Right ventricle myocardium superior (tissue), 1 donor: ENCODE data around the gene TANK. TPM values are rescaled to one million over a fixed set of nuclear protein-coding genes. Genes with fewer than 3 reads are reported as not detected.
"Not testable (repeated sequence)": the region's sequence is repeated elsewhere in the genome, so short reads cannot be mapped to it uniquely, and the experiment has no call there.

Experiments
- ATAC-seq: fragments of 200-7000 bp; cut with Tn5 transposase; one replicate; pipeline ENCODE4 v1.9.1; 2020; ENCODE audit warnings: mild to moderate bottlenecking; ENCODE audit not compliant: poor library complexity
- DNase-seq: peaks from one replicate; pipeline ENCODE4 v3.0.0-alpha.2; 2020
- intact Hi-C: fragments of 100-400 bp; cut with DNase I; formaldehyde crosslinking; loops from one replicate; pipeline ENCODE4 v1.11.2; 2022
- total RNA-seq: library from RNA; stranded (reverse); fragmentation: NEBNext Ultra II Directional; extraction: Animal tissue kit (Norgen Biotek cat#: 25700); gene quantifications from one replicate; pipeline ENCODE4 v1.2.1, GENCODE V29; 2021
- donor health status: DM: no; HTN: yes; CAD: no; lungs with severe emphysema.

The TANK gene
- total RNA-seq, 1 donor from 2014 or later = 25.7 TPM

DNA sequence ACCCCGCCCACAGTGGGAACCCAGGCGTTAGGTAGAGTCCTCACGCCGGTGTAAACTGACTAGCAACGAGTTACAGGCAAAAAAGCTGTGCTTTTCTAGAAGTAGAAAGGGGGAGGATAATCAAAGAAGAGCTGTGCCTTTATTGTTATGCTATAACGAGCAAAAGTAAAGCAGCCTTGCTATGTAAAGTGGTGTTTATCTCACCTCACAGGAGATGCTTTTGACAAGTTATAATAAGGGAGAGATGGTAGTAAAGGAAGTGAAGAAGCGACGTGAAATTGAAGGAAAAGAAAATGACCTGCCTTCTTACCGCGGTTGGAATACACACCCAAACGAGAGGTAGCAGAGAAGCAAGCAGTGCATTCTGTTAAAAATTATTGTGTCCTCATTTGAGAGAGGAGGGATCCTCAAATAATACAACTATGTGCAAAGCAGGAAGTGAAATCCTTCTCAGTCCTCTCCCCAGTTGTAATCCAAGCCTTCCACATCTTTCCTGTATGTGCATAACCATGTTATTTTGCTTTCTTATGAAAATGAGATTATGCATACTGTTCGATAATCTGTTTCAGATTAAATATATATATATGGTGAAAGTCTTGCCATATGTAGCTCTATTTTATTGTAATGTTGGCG lies 962 bp downstream of the TANK start:
- intact Hi-C loops = no loop called here
- no peak for DNase-seq
- ATAC-seq = no peak

DNA sequence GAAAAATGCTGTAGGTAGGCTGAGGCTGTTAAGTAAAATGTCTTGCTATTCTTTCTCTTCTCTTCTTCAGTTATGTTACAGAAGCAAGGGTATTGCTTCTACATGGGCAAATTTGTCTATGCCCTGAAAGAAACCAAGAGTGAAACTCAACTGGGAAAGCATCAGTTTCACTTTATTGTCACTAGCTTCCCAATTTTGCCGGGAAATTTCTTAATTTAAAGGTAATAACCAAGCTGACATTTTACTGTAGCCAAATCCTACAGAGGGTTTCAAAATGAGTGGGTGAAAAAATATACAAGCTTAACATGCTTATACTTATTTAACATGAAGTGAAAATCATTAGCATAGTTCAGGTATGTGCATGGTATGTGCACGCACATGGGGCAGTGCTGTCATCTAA lies 3.2 kb downstream of the TANK start:
- ATAC-seq = no peak
- no peak for DNase-seq
- intact Hi-C loops = no loop called here

DNA sequence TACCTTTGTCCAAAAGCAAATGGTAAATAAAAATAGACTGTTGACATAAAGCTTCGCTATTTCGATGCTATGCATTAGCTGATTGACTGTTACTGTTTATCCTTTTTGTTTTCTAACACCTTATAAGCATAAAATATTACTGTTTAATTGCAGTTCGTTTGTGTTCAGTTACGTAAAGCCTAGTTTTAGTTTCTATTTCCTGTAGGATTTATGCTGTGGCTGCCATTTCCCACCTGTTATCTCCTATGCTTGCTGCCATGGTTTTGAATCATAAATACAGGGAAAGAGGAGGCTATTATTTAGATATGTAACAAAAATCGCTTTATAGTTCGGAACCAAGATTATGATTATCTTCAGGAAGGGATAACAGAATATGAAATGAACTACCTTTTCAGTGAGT lies 3.9 kb downstream of the TANK start:
- ATAC-seq (no peak), DNase-seq (no peak)
- intact Hi-C loops = no loop called here

DNA sequence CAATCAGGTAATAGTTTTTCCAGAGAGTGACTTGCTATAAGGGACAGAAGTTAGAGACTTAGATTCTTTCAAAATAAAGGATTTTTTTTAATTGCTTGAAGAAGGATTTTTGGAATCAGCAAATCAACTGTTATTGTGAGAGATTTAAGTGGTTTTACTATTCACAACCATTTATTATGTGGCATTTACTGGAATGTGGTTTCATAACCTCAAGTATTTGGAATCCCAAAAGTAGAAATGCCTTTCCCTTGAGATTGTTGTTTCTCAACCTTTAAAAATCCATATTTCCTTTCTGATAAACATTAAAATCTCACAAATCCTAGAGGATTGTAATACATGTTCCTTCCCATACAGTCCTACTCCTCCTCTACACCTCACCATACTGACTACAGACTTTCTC lies 5.0 kb downstream of the TANK start:
- DNase-seq (no peak), ATAC-seq (no peak)
- intact Hi-C loops = no loop called here

DNA sequence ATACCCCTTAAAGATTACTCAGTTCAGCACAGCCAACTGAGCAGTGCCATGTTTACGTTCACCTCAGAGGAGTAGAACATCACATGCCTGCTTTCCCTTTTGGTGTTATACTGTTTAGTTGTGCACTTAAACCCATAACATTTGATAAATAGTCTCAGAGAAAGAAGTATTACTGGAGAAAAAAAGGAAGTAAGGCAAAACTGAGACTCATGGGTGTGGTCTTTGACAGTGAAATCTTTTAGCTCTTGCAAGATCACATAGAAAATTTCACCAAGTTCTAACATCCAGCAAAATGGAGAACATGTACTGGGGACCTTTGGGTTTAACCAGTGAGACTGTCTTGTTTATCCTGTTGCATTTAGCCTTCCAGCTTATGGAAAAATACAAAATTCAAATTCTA lies 5.6 kb downstream of the TANK start:
- ATAC-seq (no peak), DNase-seq (no peak)
- intact Hi-C loops = no loop called here

DNA sequence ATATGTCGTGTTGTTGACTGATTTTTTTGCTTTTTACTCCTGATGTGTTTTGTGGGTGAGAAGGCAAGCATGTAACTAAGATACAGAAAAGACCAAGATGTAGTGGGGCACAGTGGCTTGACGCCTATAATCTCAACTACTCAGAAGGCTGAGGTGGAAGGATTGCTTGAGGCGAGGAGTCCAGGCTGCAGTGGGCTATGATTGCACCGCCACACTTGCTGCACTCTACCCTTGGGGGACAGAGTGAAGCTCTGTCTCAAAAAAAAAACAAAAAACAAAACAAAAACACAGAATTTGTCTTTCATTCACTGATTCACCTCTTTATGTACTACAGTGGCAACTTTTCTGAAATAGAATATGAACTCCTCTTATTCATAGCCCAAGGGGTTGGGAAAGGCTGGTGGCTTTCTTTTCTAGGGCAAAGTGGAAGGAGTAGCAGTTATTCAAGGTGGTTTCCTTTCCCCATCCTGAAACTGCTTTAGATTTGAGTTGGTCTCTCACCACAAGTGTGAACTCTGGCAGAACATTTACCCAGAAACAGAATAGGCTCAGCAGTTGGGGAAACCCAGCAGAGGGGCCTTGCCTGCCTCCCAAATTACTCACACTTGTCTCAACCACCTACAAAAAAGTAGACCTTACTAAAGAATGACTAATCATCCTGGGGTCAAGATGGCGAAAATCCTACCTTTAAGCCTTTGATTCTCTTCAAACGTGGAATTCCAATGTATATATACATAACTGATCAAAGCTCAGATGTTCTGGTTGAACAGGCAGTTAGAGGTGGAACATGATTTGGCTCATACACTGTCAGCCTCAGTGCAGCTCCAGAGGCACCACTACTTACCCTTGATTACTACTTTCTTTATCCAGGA lies 6.5 kb downstream of the TANK start:
- ATAC-seq (no peak), DNase-seq (no peak)
- intact Hi-C loops = no loop called here

DNA sequence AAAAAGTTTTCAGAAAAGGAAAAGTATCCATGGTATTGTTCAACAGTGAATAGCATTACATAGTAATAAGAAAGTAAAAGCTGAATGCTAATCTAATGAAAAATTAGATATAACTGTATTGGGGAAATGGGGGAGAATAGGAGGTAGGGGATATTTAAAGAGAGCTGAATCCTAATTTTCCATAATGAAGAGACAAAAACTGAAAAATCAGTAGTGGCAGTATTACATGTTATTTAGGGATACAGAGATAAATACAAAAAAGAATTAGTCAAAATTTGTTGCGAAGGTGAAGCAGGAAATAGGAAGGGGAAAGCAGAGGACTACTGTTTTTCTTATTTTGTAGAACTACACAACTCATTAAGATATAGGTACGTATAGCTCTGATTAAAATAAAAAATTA lies 9.1 kb downstream of the TANK start:
- no peak for ATAC-seq
- no peak for DNase-seq
- intact Hi-C loops = no loop called here

DNA sequence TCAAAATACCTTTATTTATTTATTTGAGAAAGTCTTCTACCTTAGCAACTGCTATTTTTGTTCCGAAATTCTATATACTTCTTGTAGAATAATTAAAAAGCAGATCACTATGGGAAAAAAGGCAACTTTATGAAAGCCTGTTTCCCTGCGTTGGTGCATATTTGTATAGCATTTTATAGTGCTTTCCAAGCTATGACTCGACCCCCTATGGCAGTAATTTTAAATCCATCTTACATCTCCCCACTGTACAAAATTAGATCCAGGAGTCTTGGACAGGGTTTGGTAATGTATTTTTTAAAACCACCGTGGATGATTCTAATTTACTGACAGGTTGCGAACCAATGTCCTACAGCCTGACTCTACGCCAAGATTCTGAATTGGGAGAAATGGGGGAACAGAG lies 10.1 kb downstream of the TANK start:
- ATAC-seq = no peak
- intact Hi-C loops = no loop called here

DNA sequence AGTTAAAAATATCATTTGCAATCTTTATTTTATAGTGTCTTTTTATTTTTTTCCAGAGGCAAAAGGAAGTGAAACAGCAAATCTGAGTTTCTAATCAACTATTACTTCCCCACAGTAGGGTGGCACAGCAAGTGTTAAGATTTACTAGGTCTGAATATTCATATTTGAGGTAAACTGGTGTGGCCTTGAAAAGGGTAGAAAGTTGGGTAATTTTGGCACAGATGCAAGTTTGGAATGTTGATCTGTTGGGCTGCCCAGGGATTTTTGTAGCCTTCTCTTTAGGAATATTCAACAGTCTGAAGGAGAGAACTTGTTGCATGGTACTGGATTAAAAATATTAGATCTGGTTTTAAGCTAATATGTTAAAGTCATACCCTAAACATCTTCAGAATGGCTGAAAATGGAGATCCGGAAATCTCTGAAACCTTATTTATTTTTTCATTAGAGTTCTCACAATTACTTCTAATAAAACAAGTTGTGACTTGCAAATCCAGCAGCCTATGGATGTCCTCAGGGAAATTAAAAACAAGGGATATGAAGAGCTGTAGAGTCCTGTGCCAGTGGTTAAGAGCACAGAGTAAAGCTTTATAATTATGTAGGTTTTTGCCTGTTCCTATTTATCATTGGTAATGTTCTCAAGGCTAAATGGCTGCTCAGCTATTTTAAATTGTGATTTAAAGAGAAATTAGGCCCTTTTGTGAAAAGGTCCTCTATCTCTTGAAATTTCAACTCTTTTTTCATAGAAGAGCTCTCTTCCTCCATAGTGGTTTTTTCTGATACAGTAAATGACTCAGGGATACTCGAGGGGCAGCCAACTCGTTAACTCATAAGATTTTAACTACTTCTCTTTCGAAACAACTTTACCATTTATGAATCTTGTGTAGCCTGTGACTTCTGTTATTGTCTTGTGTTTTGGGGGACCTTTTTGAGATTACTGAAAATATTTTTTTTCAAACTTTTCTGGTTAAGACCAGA lies 11.0 kb downstream of the TANK start:
- no peak for DNase-seq
- intact Hi-C loops = no loop called here
- peak; percentile 11 for ATAC-seq

More for the DNA sequence above, 10.1 kb downstream of the TANK start:
- DNase-seq = no peak

DNA sequence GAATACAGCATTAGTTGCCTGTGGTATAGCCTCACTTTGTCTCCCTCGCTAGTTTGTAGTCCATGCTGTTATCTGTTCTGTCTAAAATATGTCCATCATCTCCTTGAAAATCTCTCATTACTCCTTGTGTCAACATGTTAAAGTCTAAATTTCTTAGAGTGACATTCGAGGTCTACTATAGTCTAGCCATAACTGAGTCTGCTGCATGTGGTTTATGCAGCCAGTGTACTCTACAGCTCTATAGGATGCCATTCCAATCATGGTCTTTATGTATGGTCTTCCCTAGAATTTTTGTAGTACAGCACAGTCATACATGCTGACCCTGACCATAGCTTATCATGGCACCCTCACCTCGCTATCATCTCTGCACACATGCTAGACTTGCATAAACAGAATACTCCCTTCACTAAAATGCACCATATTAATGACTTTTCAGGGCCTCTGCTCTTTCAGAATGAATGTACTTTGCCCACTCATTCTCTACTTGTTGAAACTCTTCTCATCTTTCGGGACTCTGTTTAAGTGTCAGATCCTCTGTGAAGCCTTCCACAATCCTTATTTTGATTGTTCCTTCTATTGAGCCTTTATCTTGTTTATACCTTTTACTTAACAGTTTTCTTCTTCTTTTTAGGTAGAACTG lies 12.8 kb downstream of the TANK start:
- no peak for ATAC-seq
- intact Hi-C loops = no loop called here

DNA sequence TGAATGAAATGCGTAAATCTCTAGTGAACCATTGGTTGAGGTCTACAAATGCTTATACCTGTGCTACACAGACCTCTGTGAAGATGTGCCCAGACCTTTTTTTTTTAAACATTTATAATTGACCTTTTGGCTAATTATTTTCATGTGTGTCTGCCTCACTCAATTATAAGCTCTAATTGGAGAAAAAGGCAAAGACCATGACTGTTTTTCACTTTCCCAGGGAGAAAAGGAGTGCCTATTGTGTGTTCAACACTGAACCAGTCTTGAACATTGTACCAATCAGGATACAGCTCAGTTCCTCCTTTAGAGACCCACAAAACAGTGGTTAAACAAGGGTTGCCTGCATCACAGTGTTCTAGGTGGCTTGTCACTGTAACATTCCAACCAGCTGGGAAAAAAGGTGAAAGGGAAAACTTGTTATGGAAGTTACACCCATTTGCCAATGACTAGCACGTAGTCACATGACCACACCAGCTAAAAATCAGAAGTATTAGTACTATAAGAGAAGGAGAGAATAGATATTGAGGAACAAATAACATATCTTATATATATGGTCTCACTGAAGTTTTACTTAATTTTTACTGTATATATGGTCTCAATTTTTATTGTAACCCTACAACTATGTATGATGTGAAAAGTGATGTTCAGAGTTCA lies 13.4 kb downstream of the TANK start:
- DNase-seq (no peak), ATAC-seq (no peak)
- intact Hi-C loops = no loop called here

More for the DNA sequence above, 12.8 kb downstream of the TANK start:
- no peak for DNase-seq

DNA sequence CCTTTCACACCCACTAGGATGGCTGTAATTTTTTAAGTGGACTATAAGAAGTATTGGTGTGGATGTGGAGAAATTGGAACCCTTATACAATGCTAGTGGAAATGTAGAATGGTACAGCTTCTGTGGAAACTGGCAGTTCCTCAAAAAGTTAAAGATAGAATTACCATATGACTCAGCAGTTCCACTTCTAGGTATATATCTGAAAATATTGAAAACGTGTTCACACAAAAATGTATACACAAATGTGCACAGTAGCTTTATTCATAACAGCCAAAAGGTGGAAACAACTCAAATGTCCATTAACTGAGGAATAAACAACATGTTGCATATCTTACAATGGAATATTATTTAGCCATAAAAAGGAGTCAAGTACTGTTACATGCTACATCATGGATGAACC lies 17.7 kb downstream of the TANK start:
- no peak for DNase-seq
- intact Hi-C loops = no loop called here
- no peak for ATAC-seq

DNA sequence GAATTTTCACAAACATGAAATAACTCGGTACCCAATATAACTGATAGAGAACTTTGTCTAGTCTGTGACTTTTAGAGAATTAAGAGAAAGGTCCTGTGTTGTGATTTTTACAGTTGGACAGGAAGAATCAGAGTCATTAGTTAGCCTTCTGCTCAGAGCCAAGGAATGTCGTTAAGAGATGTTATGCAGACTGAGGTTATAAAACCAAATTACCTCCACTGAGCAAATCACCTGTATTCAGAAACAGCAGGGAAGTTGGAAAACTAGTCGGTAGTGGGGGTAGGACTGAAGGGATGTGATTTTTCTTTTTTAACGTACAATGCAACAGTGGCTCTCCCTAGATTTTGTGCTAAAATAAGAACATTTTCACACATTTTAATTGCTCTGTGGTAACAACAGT lies 18.5 kb downstream of the TANK start:
- DNase-seq (no peak), ATAC-seq (no peak)
- intact Hi-C loops = no loop called here

DNA sequence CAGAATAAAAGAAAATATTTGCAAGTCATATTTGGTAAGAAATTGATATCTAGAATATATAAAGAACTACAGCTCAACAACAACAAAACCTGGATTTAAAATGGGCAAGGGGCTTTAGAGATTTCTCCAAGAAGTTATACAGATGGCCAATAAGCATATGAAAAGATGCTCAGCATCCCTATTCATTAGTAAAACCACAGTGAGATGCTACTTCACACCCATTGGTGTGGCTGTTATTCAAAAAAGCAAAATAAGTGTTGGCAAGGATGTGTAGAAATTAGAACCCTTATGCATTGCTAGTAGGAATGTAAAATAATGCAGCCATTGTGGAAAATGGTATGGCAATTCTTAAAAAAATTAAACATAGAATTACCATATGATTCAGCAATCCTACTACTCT lies 29.8 kb downstream of the TANK start:
- no peak for ATAC-seq
- intact Hi-C loops = no loop called here

DNA sequence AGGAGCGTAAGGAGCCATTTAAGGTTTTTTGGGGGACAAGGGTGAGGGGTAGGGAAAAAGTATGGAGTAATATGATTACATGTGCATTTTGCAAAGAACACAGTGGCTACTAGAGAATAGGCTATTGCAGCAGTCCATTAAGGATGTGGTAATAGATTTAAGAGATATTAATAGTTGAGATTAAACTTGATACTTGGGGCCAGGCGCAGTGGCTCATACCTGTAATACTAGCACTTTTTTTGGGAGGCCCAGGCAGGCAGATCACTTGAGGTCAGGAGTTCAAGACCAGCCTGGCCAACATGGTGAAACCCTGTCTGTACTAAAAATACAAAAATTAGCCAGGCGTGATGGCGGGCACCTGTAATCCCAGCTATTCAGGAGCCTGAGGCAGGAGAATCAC lies 35.4 kb downstream of the TANK start:
- DNase-seq, ATAC-seq: not testable (repeated sequence)

More for the DNA sequence above, 29.8 kb downstream of the TANK start:
- no peak for DNase-seq

DNA sequence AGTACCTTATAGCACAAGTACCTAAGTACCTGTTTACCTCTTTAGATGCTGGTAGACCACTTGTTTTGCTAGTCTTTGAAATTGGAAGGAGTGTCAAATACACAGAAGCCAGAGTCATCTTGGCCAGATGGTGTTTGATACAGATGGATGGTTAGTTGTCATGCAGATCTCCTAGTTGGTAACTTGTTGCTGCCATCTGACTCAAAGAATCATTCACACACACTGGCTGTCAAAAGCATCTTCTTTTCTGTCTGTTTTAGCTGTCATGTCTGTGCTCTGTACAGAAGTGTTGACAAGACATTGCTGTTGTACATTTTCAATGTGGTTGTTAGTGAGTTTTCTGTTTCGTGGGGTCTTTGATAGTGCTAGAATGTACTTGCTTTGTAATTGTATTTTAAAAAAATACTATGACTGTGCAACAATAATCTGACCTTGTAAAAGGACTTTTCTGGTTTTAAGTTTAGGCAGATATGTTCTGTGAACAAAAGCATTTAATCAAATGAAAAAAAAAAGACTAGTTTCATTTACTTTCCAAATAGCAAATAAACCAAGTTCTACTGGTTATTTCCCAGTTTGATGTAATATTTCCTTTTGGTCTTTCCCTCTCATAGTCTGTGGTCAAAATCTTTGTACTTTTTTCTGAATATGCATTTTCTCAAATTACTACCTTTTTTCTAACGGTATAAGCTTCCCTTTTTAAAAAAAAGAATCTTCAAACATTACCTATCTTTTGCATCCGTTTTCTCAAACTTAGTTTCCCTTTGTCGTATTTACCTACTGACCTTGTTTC lies 39.9 kb downstream of the TANK start:
- intact Hi-C loops = no loop called here
- DNase-seq (no peak), ATAC-seq (no peak)

More for the DNA sequence above, 35.4 kb downstream of the TANK start:
- intact Hi-C loops = not testable (repeated sequence)

DNA sequence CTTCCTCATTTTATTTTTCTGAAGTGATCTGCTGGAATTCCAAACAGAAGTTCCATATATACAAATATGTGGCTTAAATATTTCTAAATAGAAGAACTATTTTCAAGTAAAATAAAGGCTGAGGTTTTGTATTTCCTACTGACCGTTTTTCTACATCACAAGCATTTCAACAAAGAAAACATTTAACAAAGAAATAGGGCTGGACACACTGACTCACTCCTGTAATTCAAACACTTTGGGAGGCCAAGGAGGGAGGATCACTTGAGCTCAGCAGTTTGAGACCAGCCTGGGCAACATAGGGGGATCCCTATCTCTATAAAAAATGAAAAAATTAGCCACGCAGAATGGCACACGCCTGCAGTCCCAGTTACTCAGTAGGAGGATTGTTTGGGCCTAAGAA lies 44.6 kb downstream of the TANK start:
- ATAC-seq = no peak
- intact Hi-C loops = no loop called here
- DNase-seq = no peak
